Neural progenitor cell (in vitro differentiated cells): Measurements from ENCODE around the gene DNAI4.

Experiments used
- CTCF ChIP-seq: fragments of 200-600 bp; sonication (generic); IDR thresholded peaks from 2 replicates; pipeline ENCODE4 v1.5.1; 2017; ENCODE audit warnings: antibody characterized with exemption, mild to moderate bottlenecking
- EZH2 ChIP-seq: fragments of 200-600 bp; sonication (generic); IDR thresholded peaks from 2 replicates; pipeline ENCODE4 v1.6.1; 2017; ENCODE audit warnings: antibody characterized with exemption, mild to moderate bottlenecking, moderate library complexity

DNA sequence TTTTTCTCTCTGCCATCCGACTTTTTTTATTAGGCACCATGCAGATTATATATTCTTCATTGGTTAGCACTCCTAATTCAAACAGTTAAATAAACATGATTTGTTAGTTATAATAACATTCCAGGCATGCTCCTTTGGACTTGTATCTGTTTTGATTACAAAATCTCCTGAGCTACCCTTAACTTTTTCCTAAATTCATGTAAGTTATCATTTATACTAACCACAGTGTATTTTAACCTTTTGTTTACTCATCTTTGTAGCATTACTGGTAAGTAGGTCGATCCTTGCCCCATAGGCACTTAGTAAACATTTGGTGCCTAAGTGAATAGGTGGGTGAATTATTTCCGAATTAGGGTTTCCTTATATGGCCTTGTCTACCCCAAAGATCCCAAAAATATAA, 43.9 kb upstream of the DNAI4 start:
- no peak for TF ChIP-seq CTCF
- TF ChIP-seq EZH2: no peak
